BJ (cell line): ENCODE results near the gene MASP2. TPM values are rescaled to one million over a fixed set of nuclear protein-coding genes. Genes with fewer than 3 reads are reported as not detected.

Experiments used
- CTCF ChIA-PET: fragments of 350-600 bp; formaldehyde crosslinking; extraction: SDS; loops from one replicate; lab custom pipeline; 2021; ENCODE audit warnings: antibody characterized with exemption, inconsistent platforms; lab: Yijun Ruan, JAX
- POLR2A ChIA-PET: fragments of 300-600 bp; sonication (Branson Sonifier 250); formaldehyde crosslinking; extraction: SDS; loops from one replicate; lab custom pipeline; 2021; ENCODE audit warnings: antibody characterized with exemption; lab: Charles Lee
- DNase-seq: peaks from one replicate; pipeline ENCODE4 v3.0.0-alpha.2; 2011; ENCODE audit warnings: low read depth
- H3K27me3 ChIP-seq: 2 replicates; pipeline ENCODE4 v1.6.0; 2011; ENCODE audit warnings: low read length; ENCODE audit not compliant: control insufficient read depth, insufficient read depth
- H3K36me3 ChIP-seq: 2 replicates; pipeline ENCODE4 v1.5.1; 2011; ENCODE audit warnings: low read length; ENCODE audit not compliant: control insufficient read depth, insufficient read depth
- H3K4me3 ChIP-seq: 2 replicates; pipeline ENCODE4 v1.5.1; 2011; ENCODE audit warnings: low read depth, mild to moderate bottlenecking, control low read depth, low read length
- polyA plus RNA-seq: library from polyadenylated mRNA; depleted of rRNA; stranded (reverse); fragments of >200 nt; gene quantifications from 2 replicates; pipeline ENCODE4 v1.2.3, GENCODE V29; 2011
- TF ChIP-seq, protein P1 (sequence below): IDR thresholded peaks from 2 replicates; pipeline ENCODE4 v1.5.1; 2011; ENCODE audit warnings: low read depth, mild to moderate bottlenecking, control low read depth, inconsistent platforms, low read length, moderate library complexity; ENCODE audit not compliant: insufficient read depth

MASP2 gene
- polyA plus RNA-seq, 1 experiment = not detected

DNA sequence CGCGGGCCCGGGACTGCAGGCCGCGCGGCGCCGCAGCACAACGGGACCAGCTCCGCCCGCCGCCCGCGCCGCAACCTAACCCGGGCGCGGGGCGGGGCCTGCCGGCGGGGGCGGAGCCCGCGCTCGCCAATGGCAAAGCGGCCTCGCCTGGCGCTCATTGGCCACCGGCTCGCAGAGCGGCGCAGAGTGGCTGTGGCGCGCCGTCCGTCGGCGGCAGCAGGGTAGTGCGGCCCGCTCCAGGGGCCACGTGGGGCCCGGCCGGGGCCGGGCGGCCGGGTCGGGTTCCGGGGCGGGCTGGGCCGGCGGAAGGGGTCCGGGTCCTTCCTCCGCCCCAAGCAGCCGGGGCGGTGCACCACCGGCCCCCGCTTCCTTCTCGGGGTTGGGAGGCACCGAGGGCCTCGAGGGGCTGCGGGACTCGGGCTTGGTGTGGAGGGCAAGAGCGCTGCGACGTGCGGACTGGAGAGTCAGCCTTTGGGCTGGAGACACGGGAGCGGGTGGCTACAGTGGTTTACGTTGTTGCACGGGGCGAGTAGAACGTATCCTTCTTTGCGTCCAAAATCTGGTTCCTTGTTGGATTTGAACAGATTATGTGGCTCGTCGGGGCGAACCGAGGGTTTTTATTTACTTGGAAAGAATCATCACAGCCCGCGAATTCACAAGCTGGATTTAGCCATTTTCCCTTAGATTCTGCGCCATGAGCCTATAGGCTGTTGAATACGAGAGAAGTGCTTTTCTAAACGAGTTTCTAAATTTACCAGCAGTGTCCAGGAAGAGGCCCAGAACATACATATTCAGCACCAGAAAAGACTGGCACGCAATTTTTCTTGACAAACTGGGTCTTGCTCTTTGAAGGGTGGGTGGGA is 13.2 kb upstream of the MASP2 start, which contains the start of gene SRM:
Gene SRM (minus strand): TSS at position 51 of the 863 bp plus-strand sequence. CDS start 75 bp downstream, outside the sequence.
- Histone ChIP-seq H3K27me3 (no peaks in the 10 kb centered on the region), H3K4me3 (peak within 1 kb of the TSS; percentile 96), H3K36me3 (peaks cover 20% of the 10 kb centered on the region)
- ChIA-PET POLR2A (no interaction called here), CTCF (interaction anchor here (3.6 kb wide), 1 partner anchor 22 kb away, joined by 17 read pairs; no protein-coding TSS in a partner anchor)
- peak; percentile 55 for DNase-seq
- TF ChIP-seq, protein P1, sequence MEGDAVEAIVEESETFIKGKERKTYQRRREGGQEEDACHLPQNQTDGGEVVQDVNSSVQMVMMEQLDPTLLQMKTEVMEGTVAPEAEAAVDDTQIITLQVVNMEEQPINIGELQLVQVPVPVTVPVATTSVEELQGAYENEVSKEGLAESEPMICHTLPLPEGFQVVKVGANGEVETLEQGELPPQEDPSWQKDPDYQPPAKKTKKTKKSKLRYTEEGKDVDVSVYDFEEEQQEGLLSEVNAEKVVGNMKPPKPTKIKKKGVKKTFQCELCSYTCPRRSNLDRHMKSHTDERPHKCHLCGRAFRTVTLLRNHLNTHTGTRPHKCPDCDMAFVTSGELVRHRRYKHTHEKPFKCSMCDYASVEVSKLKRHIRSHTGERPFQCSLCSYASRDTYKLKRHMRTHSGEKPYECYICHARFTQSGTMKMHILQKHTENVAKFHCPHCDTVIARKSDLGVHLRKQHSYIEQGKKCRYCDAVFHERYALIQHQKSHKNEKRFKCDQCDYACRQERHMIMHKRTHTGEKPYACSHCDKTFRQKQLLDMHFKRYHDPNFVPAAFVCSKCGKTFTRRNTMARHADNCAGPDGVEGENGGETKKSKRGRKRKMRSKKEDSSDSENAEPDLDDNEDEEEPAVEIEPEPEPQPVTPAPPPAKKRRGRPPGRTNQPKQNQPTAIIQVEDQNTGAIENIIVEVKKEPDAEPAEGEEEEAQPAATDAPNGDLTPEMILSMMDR = no peak

DNA sequence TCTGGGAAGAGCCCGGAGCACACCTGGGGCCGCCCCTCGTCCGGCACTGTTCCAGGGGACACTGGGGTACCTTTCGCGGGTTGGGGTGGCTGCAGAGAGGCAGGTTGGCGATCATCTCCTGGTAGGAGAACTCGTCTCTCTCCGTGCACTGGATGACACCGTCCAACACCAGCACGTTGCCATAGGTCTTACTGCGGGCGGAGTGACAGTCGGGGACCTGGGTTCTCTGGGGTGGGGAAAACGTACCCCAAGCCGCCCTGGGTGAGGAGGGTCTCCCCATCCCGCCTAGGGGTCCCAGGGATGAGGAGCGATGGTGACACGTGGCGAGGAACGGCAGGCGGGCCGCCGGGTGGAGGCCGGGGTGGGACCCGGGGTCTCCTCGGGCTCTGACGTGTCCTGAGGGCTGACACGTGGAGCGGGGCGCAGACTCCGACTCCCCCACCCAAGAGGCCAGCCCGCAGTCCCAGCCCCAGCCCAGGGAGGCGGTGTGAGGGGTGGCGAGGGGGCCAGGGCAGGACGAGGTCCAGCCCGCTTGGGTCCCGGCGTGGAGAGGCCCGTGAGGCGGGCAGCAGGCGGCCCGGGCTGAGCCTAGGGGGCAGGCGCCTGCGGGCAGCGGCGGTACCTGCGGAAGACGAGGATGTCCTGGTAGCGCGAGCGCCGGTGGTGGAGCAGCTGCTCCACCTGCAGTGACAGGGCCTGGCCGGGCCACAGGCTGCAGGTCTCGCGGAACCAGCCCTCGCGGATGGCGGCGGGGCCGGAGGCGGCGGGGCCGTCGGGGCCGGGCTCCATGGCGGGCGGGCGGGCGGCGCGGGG is 12.3 kb upstream of the MASP2 start:
- TF ChIP-seq, protein P1 = no peak
- POLR2A ChIA-PET = no interaction called here
- H3K36me3 ChIP-seq = peaks cover 21% of the 10 kb centered on the region
- DNase-seq = no peak
- CTCF ChIA-PET = interaction anchor here (3.6 kb wide), 1 partner anchor 21 kb away, joined by 17 read pairs; no protein-coding TSS in a partner anchor
- H3K4me3 ChIP-seq = peak overlapping the region; percentile 96
- H3K27me3 ChIP-seq = no peaks in the 10 kb centered on the region

DNA sequence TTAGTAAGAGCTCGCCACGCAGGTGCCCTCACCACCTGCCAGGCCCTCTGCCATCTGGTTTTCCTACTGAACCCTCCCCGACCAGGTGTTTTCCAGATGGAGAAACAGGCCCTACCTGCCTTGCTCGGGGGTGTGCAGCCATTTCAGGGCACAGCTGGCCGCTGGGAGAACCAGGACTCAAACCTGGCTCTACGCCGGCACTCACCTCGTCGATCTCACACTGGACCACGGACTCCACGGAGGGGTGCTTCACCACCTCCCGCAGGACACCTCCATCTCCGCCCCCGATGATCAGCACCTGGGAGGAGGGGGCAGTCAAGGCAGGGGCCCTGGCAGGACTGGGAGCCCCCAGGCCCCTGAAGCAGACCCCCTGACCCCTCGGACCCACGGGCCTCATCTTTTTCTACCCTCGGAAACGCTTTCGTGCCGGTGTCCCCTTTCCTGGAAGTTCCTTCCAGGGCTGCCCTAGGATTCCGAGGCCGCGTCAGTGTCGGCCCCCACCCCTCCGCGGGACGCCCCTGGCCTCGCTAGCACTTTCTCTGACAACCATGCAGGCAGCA is 11.6 kb upstream of the MASP2 start:
- POLR2A ChIA-PET = interaction anchor here (0.6 kb wide), 1 partner anchor 1110 kb away, joined by 7 read pairs; no protein-coding TSS in a partner anchor

DNA sequence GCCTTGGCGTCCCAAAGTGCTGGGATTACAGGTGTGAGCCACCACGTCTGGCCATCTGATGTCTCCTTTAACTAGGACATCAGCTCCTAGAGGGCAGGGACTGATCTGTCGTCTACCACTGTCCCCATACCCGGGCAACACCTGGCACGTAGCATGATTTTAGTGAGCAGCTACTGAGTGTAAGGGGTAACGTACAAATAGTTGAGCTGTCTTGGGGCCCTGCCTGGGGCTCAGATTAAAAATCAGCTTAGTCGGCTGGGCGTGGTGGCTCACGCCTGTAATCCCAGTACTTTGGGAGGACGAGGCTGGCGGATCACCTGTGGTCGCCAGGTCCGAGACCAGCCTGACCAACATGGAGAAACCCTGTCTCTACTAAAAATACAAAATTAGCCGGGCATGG is 11.0 kb upstream of the MASP2 start:
- ChIA-PET CTCF (interaction anchor here (2.3 kb wide), 1 partner anchor 21 kb away, joined by 11 read pairs; no protein-coding TSS in a partner anchor), POLR2A (no interaction called here)
- Histone ChIP-seq H3K27me3 (no peaks in the 10 kb centered on the region), H3K36me3 (peaks cover 18% of the 10 kb centered on the region), H3K4me3 (no peak overlapping the region)
- TF ChIP-seq, protein P1 = no peak
- DNase-seq = no peak

More for the DNA sequence above, 11.6 kb upstream of the MASP2 start:
- no peaks in the 10 kb centered on the region for H3K27me3 ChIP-seq
- H3K4me3 ChIP-seq = peak overlapping the region; percentile 96
- no peak for DNase-seq
- peaks cover 21% of the 10 kb centered on the region for H3K36me3 ChIP-seq
- CTCF ChIA-PET = interaction anchor here (2.3 kb wide), 1 partner anchor 21 kb away, joined by 11 read pairs; no protein-coding TSS in a partner anchor
- TF ChIP-seq, protein P1 = no peak
